IMR-90 (cell line): ENCODE data around the gene GP5. TPM values are rescaled to one million over a fixed set of nuclear protein-coding genes. Genes with fewer than 3 reads are reported as not detected.

ENCODE experiments used
- ATAC-seq: fragments of 200-7000 bp; cut with Tn5 transposase; 2 replicates; pipeline ENCODE4 v1.9.1; 2020; ENCODE audit warnings: low read depth, mild to moderate bottlenecking, moderate library complexity
- BruUV-seq: library from RNA; stranded (reverse); fragments of 400-500 nt; replicated peaks from 2 replicates; lab custom pipeline; 2021; lab: Mats Ljungman, UMichigan
- CTCF ChIA-PET: fragments of 300-600 bp; formaldehyde crosslinking; extraction: SDS; loops from one replicate; lab custom pipeline; 2021; ENCODE audit warnings: antibody characterized with exemption; lab: Yijun Ruan, JAX
- POLR2A ChIA-PET: fragments of 300-600 bp; sonication (Branson Sonifier 250); formaldehyde crosslinking; loops from one replicate; lab custom pipeline; 2022; ENCODE audit warnings: antibody characterized with exemption; ENCODE audit not compliant: unreplicated experiment; lab: Charles Lee
- DNase-seq: peaks from one replicate; pipeline ENCODE4 v3.0.0; 2013
- H2AFZ ChIP-seq: replicated peaks from 2 replicates; pipeline ENCODE3; 2013; ENCODE audit warnings: low read length, mild to moderate bottlenecking; ENCODE audit not compliant: poor library complexity
- H2AK5ac ChIP-seq: 2 replicates; pipeline ENCODE4 v1.6.1; 2013; ENCODE audit warnings: low read depth, low read length, inconsistent platforms
- H2AK9ac ChIP-seq: replicated peaks from 2 replicates; pipeline ENCODE3; 2013; ENCODE audit warnings: mild to moderate bottlenecking, low read depth, low read length, moderate library complexity; ENCODE audit not compliant: poor library complexity
- H2BK120ac ChIP-seq: 2 replicates; pipeline ENCODE4 v1.6.1; 2013; ENCODE audit warnings: low read depth, low read length, inconsistent platforms
- H2BK15ac ChIP-seq: 3 replicates; pipeline ENCODE4 v1.6.1; 2013; ENCODE audit warnings: low read depth, low read length, inconsistent platforms
- H2BK20ac ChIP-seq: 2 replicates; pipeline ENCODE4 v1.6.1; 2013; ENCODE audit warnings: low read depth, mild to moderate bottlenecking, inconsistent platforms, low read length, moderate library complexity
- H2BK5ac ChIP-seq: 2 replicates; pipeline ENCODE4 v1.6.1; 2013; ENCODE audit warnings: mild to moderate bottlenecking, low read depth, low read length, inconsistent platforms; ENCODE audit not compliant: poor library complexity, severe bottlenecking
- H3K14ac ChIP-seq: replicated peaks from 2 replicates; pipeline ENCODE4 v1.6.1; 2013; ENCODE audit warnings: low read depth, low read length, inconsistent platforms
- H3K18ac ChIP-seq: 2 replicates; pipeline ENCODE4 v1.6.1; 2013; ENCODE audit warnings: low read depth, low read length, control low read depth
- H3K23ac ChIP-seq: 2 replicates; pipeline ENCODE4 v1.6.1; 2013; ENCODE audit warnings: low read depth, low read length, inconsistent platforms
- H3K27ac ChIP-seq: 2 replicates; pipeline ENCODE4 v1.5.1; 2013; ENCODE audit warnings: mild to moderate bottlenecking, control low read depth, low read length; ENCODE audit not compliant: insufficient read depth
- H3K27me3 ChIP-seq: 2 replicates; pipeline ENCODE4 v1.6.1; 2013; ENCODE audit warnings: low read length; ENCODE audit not compliant: control insufficient read depth, insufficient read depth
- H3K36me3 ChIP-seq: 2 replicates; pipeline ENCODE4 v1.6.1; 2013; ENCODE audit warnings: low read length, mixed read lengths; ENCODE audit not compliant: control insufficient read depth, insufficient read depth
- H3K4ac ChIP-seq: 2 replicates; pipeline ENCODE4 v1.6.1; 2013; ENCODE audit warnings: low read depth, low read length, inconsistent platforms
- H3K4me1 ChIP-seq: 2 replicates; pipeline ENCODE4 v1.6.1; 2013; ENCODE audit warnings: low read length, mixed read lengths; ENCODE audit not compliant: control insufficient read depth, insufficient read depth
- H3K4me2 ChIP-seq: 2 replicates; pipeline ENCODE4 v1.6.1; 2013; ENCODE audit warnings: low read depth, mild to moderate bottlenecking, control low read depth, low read length, moderate library complexity
- H3K4me3 ChIP-seq: 2 replicates; pipeline ENCODE4 v1.5.1; 2013; ENCODE audit warnings: low read depth, mild to moderate bottlenecking, control low read depth, low read length, moderate library complexity; ENCODE audit not compliant: insufficient read depth
- H3K56ac ChIP-seq: 2 replicates; pipeline ENCODE4 v1.6.1; 2013; ENCODE audit warnings: low read length, inconsistent platforms; ENCODE audit not compliant: insufficient read depth; ENCODE audit errors: extremely low read depth
- H3K79me1 ChIP-seq, 2 experiments: 2 replicates each; pipeline ENCODE4 v1.6.1; 2013; ENCODE audit warnings: low read length in 2 of 2, inconsistent platforms in 1 of 2, low read depth in 1 of 2
- H3K9ac ChIP-seq: 2 replicates; pipeline ENCODE4 v1.6.1; 2013; ENCODE audit warnings: low read depth, low read length, control low read depth
- H3K9me1 ChIP-seq: 2 replicates; pipeline ENCODE4 v1.6.1; 2013; ENCODE audit warnings: low read length, inconsistent platforms; ENCODE audit not compliant: insufficient read depth
- H3K9me3 ChIP-seq: 2 replicates; pipeline ENCODE4 v1.6.1; 2013; ENCODE audit warnings: low read length; ENCODE audit not compliant: control insufficient read depth, insufficient read depth
- H4K20me1 ChIP-seq: 2 replicates; pipeline ENCODE4 v1.6.1; 2013; ENCODE audit warnings: low read length, inconsistent platforms; ENCODE audit not compliant: insufficient read depth
- H4K5ac ChIP-seq: 2 replicates; pipeline ENCODE4 v1.6.1; 2013; ENCODE audit warnings: mild to moderate bottlenecking, low read depth, low read length, control low read depth
- H4K8ac ChIP-seq, 2 experiments: 2 replicates each; pipeline ENCODE4 v1.6.1; 2013; ENCODE audit warnings: low read depth in 2 of 2, low read length in 2 of 2, control low read depth in 1 of 2, inconsistent platforms in 1 of 2
- H4K91ac ChIP-seq: 2 replicates; pipeline ENCODE4 v1.6.1; 2013; ENCODE audit warnings: low read depth, low read length, inconsistent platforms; ENCODE audit not compliant: insufficient read depth
- BHLHE40 ChIP-seq: fragments of 150-350 bp; IDR thresholded peaks from 2 replicates; pipeline ENCODE4 v1.6.1; 2016; ENCODE audit warnings: mild to moderate bottlenecking, low read depth, low read length
- CEBPB ChIP-seq: IDR thresholded peaks from 2 replicates; pipeline ENCODE4 v1.6.1; 2012; ENCODE audit warnings: low read depth, low read length, improper control_type of control experiment
- CHD1 ChIP-seq: IDR thresholded peaks from 2 replicates; pipeline ENCODE4 v1.6.1; 2012; ENCODE audit warnings: low read depth, low read length, improper control_type of control experiment
- FOS ChIP-seq: fragments of 150-350 bp; IDR thresholded peaks from 2 replicates; pipeline ENCODE4 v1.6.1; 2016; ENCODE audit warnings: low read depth, low read length
- MAFK ChIP-seq: IDR thresholded peaks from 2 replicates; pipeline ENCODE4 v1.6.1; 2012; ENCODE audit warnings: low read depth, low read length, improper control_type of control experiment
- MAZ ChIP-seq: IDR thresholded peaks from 2 replicates; pipeline ENCODE4 v1.6.1; 2012; ENCODE audit warnings: low read depth, mild to moderate bottlenecking, low read length, improper control_type of control experiment, moderate library complexity, borderline replicate concordance
- MXI1 ChIP-seq: IDR thresholded peaks from 2 replicates; pipeline ENCODE4 v1.6.1; 2012; ENCODE audit warnings: low read depth, mild to moderate bottlenecking, low read length, moderate library complexity, borderline replicate concordance
- NFE2L2 ChIP-seq: fragments of 150-350 bp; IDR thresholded peaks from 2 replicates; pipeline ENCODE4 v1.6.1; 2016; ENCODE audit warnings: low read depth, mild to moderate bottlenecking, low read length
- POLR2A ChIP-seq: IDR thresholded peaks from 2 replicates; pipeline ENCODE4 v1.6.1; 2012; ENCODE audit warnings: mild to moderate bottlenecking, low read depth, low read length
- RAD21 ChIP-seq: IDR thresholded peaks from 2 replicates; pipeline ENCODE4 v1.6.1; 2012; ENCODE audit warnings: low read length, improper control_type of control experiment
- RCOR1 ChIP-seq: IDR thresholded peaks from 2 replicates; pipeline ENCODE4 v1.6.1; 2012; ENCODE audit warnings: mild to moderate bottlenecking, low read length, improper control_type of control experiment; ENCODE audit not compliant: insufficient replicate concordance
- RFX5 ChIP-seq: IDR thresholded peaks from 2 replicates; pipeline ENCODE4 v1.8.0; 2012; ENCODE audit warnings: low read depth, mild to moderate bottlenecking, low read length, moderate library complexity
- SMC3 ChIP-seq: fragments of 150-350 bp; IDR thresholded peaks from 2 replicates; pipeline ENCODE4 v1.6.1; 2016; ENCODE audit warnings: low read depth, mild to moderate bottlenecking, antibody characterized with exemption, low read length, moderate library complexity
- WGBS, 2 experiments: methylation state at CpG; one replicate each; pipeline versions ENCODE4 v1.1.5 to v1.1.7; 2013; ENCODE audit warnings: missing lambda C conversion rate in 2 of 2; ENCODE audit not compliant: insufficient read length in 1 of 2; ENCODE audit errors: extremely low coverage in 2 of 2; 5-methylcytosine and 5-hydroxymethylcytosine counted together
- dilution Hi-C: fragments of 300-500 bp; cut with HindIII; formaldehyde crosslinking; loops from one replicate; pipeline ENCODE4 v1.14.3; 2018; ENCODE audit warnings: low sequenced_read_pairs; ENCODE audit not compliant: unreplicated experiment
- in situ Hi-C: fragments of 300-500 bp; cut with MboI; formaldehyde crosslinking; loops from 3 replicates; pipeline ENCODE4 v1.14.3; 2019; ENCODE audit warnings: low sequenced_read_pairs, inconsistent platforms, mixed read lengths
- intact Hi-C: fragments of 100-400 bp; cut with micrococcal nuclease; formaldehyde crosslinking; loops from 2 replicates; pipeline ENCODE4 v1.10.0; 2022
- polyA plus RNA-seq, 3 experiments: library from polyadenylated mRNA; depleted of rRNA; stranded (reverse); fragments of >200 nt; gene quantifications; 2 replicates each; pipeline ENCODE4 v1.2.3, GENCODE V29; 2012; ENCODE audit warnings: low replicate concordance in 1 of 3
- total RNA-seq: library from RNA; depleted of rRNA; stranded (reverse); fragments of >200 nt; gene quantifications from 2 replicates; pipeline ENCODE4 v1.2.3, GENCODE V29; 2012
- TF ChIP-seq, protein P1 (sequence below): conservative IDR thresholded peaks from 2 replicates; pipeline ENCODE4 v1.5.1; 2012; ENCODE audit warnings: mild to moderate bottlenecking, low read depth, low read length, improper control_type of control experiment
- TF ChIP-seq, protein P2 (sequence below): fragments of 150-350 bp; IDR thresholded peaks from 2 replicates; pipeline ENCODE4 v1.6.1; 2017; ENCODE audit warnings: mild to moderate bottlenecking, antibody characterized with exemption, low read length, low read depth
- TF ChIP-seq, protein P3 (sequence below): fragments of 150-350 bp; IDR thresholded peaks from 2 replicates; pipeline ENCODE4 v1.6.1; 2016; ENCODE audit warnings: low read depth, mild to moderate bottlenecking, low read length, moderate library complexity, borderline replicate concordance

GP5 gene
- total and polyA plus RNA-seq, 2 of the 4 experiments (the other 2 are of a cell fraction), result under 0.01 to 0.12 TPM

DNA sequence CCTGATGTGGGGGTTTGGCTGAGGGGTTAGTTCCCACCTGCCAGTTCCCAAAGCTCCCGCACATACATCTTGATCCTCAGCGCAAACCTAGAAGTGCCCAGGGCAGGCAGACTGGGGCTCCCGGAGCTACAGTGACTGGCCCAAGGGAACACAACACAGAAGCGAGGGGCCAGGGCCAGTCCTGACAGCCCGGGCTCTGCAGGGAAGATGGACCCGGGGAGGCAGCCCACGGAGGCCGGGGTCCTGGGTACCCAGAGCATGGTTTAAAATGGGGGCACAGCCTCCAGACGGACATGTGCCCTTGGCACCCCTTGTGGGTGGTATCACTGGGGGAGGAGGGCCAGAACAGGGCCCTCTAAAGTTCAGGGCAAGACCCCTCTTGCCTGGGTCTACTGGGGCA lies 53.0 kb downstream of the GP5 start:
- Histone ChIP-seq H3K56ac (no peak overlapping the region), H4K5ac (no peak overlapping the region), H3K14ac (no peak overlapping the region), H2BK120ac (no peak overlapping the region), H3K79me1 (no peaks in the 10 kb centered on the region), H3K4me1 (peaks cover 11% of the 10 kb centered on the region), H3K9ac (no peak overlapping the region), H4K20me1 (no peaks in the 10 kb centered on the region), H2BK15ac (no peak overlapping the region), H2BK20ac (no peak overlapping the region), H3K36me3 (no peaks in the 10 kb centered on the region), H3K4me3 (no peak overlapping the region), H3K18ac (no peak overlapping the region), H3K9me1 (peaks cover 8% of the 10 kb centered on the region), H4K8ac (no peak overlapping the region), H3K4ac (no peak overlapping the region), H3K23ac (no peak overlapping the region), H2AK5ac (no peak overlapping the region), H2BK5ac (no peak overlapping the region), H2AK9ac (no peak overlapping the region), H4K91ac (no peak overlapping the region), H3K4me2 (no peak overlapping the region), H3K9me3 (no peaks in the 10 kb centered on the region), H3K27me3 (no peaks in the 10 kb centered on the region), H3K27ac (no peak overlapping the region), H2AFZ (no peak overlapping the region)
- BruUV-seq, result no TSS peak
- 88% methylated on average over 7 of the region's 9 CpGs; no CpG with 5 or more reads in 1 of the 2 experiments for WGBS, 2 experiments
- dilution Hi-C loops, result no loop called here
- ChIA-PET POLR2A (no interaction called here), CTCF (interaction anchor here (1.5 kb wide), 1 partner anchor 13 kb away, joined by 3 read pairs; no protein-coding TSS in a partner anchor)
- in situ Hi-C loops, result loop anchor here (25.0 kb wide), 1 partner anchor 516 kb away; no protein-coding TSS in a partner anchor
- no peak for DNase-seq
- intact Hi-C loops, result no loop called here
- no peak for ATAC-seq
- TF ChIP-seq, protein P1, sequence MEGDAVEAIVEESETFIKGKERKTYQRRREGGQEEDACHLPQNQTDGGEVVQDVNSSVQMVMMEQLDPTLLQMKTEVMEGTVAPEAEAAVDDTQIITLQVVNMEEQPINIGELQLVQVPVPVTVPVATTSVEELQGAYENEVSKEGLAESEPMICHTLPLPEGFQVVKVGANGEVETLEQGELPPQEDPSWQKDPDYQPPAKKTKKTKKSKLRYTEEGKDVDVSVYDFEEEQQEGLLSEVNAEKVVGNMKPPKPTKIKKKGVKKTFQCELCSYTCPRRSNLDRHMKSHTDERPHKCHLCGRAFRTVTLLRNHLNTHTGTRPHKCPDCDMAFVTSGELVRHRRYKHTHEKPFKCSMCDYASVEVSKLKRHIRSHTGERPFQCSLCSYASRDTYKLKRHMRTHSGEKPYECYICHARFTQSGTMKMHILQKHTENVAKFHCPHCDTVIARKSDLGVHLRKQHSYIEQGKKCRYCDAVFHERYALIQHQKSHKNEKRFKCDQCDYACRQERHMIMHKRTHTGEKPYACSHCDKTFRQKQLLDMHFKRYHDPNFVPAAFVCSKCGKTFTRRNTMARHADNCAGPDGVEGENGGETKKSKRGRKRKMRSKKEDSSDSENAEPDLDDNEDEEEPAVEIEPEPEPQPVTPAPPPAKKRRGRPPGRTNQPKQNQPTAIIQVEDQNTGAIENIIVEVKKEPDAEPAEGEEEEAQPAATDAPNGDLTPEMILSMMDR, result no peak
- TF ChIP-seq NFE2L2 (no peak), RAD21 (no peak), BHLHE40 (no peak), MAZ (no peak), POLR2A (no peak), CEBPB (no peak), RCOR1 (no peak), CHD1 (no peak), FOS (no peak), MAFK (no peak), SMC3 (no peak), MXI1 (no peak), RFX5 (no peak)
- TF ChIP-seq, protein P2, sequence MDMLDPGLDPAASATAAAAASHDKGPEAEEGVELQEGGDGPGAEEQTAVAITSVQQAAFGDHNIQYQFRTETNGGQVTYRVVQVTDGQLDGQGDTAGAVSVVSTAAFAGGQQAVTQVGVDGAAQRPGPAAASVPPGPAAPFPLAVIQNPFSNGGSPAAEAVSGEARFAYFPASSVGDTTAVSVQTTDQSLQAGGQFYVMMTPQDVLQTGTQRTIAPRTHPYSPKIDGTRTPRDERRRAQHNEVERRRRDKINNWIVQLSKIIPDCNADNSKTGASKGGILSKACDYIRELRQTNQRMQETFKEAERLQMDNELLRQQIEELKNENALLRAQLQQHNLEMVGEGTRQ, result no peak
- TF ChIP-seq, protein P3, sequence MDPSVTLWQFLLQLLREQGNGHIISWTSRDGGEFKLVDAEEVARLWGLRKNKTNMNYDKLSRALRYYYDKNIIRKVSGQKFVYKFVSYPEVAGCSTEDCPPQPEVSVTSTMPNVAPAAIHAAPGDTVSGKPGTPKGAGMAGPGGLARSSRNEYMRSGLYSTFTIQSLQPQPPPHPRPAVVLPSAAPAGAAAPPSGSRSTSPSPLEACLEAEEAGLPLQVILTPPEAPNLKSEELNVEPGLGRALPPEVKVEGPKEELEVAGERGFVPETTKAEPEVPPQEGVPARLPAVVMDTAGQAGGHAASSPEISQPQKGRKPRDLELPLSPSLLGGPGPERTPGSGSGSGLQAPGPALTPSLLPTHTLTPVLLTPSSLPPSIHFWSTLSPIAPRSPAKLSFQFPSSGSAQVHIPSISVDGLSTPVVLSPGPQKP, result no peak
